Fibroblast of upper back skin (primary cell): ENCODE measurements around the gene HCN4.
A peak's percentile ranks its signal among the peaks of the same experiment; 100 is the strongest.

Experiments used
- DNase-seq: peaks from one replicate; pipeline ENCODE4 v3.0.0-alpha.2; 2013

The HCN4 gene

GRCh38 chr15:73344056-73344455 lies 24.7 kb downstream of the HCN4 start:
- peak; percentile 16 for DNase-seq

DNA sequence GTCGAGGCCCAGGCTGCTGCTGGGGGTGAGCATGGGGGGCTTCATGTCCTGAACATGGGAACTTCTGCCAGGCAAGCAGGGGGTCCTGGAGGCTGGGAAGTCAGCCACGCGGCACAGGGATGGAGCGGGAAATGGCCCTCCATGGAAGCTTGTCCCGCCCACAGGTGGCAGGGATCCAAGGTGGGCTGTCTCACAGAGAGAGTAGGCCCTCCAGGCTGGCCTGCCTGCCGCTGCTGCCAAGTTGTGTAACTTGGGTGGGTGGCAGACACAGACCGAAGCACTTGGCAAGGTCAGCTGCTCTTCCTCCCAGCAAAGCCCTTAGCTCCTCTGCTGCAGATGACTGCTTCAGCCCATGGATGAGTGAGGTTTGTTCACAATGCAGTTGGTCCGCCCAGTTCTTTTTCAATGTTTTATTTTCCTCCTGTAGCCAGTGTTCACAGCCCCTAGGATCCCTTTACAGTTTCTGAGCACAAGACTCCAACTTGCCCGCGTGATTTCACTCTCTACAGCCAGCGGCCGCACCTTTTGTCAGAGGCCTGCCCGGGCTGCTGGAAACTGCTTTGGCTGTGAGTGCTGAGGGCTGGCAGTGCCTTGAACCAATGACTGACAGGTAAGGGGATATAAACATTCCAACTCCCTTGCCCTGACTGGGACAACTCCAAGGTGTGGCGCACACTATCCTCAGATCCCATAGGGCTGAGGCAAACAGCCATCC lies 26.7 kb downstream of the HCN4 start:
- no peak for DNase-seq

- DNase-seq = no peak
These were observed 28.1 kb downstream of the HCN4 start for GRCh38 chr15:73340502-73341192.

GRCh38 chr15:73338606-73339374 lies 30.0 kb downstream of the HCN4 start:
- DNase-seq = no peak

DNA sequence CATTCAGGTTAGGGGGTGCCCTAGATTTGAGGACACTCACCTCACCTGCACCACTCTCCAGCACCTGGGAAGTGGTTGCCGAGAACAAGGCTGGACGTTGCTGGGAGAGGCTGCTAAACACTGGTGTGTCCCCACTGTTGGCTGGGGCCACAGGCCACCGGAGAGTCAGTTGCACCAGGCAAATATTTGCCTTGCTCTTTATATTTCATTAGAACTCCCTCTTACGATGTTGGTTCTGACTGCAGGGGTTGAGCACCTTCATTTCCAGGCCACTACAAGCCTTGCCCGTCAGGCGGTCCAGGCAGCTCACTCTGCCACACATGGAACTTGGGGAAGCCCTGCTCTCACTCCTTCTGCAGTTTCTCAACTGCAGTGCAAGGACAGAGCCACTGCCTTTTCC lies 30.7 kb downstream of the HCN4 start:
- DNase-seq = no peak

DNA sequence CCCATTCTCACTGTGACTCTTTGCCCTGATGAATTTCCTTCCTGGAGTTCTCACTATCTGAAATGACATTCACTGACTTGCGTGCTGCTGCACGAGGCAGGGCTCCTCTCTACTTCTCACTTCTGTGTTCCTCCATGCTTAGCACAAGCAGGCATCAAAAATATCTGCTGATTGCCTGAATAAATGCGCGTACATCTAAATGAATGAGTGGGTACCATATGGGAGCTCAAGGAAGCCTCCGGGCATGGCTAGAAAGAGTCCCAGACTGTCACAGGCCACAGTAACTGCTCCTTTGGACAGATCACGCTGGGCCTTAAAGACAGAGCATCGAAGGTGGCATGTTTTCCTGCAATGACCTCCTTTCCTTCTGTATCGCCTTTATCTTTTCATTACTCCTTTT lies 31.6 kb downstream of the HCN4 start:
- DNase-seq = no peak

- no peak for DNase-seq
These were observed 32.0 kb downstream of the HCN4 start for GRCh38 chr15:73336756-73337155.

GRCh38 chr15:73335471-73335870 lies 33.3 kb downstream of the HCN4 start:
- DNase-seq = no peak

- DNase-seq = no peak
These were observed 33.7 kb downstream of the HCN4 start for GRCh38 chr15:73335026-73335425.

DNA sequence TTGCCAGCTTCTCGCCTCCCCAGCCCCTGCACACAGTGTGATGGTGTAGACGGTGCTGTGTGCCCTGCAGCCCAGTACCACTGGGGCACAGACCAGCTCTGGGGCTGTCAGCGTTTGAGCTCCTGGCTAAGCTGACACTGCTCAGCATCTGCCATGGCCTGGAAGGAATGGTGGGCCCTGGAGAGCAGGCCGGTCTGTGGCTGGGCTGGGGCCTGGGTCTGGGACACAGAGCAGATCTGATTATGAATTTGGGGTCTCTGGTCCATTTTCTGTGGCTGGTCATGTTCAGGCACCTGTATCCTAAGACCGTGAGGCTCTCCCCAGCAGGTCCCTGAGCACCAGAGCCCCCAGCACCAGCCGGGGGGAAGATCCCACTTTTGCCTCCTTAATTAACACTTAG lies 34.7 kb downstream of the HCN4 start:
- DNase-seq = no peak

DNA sequence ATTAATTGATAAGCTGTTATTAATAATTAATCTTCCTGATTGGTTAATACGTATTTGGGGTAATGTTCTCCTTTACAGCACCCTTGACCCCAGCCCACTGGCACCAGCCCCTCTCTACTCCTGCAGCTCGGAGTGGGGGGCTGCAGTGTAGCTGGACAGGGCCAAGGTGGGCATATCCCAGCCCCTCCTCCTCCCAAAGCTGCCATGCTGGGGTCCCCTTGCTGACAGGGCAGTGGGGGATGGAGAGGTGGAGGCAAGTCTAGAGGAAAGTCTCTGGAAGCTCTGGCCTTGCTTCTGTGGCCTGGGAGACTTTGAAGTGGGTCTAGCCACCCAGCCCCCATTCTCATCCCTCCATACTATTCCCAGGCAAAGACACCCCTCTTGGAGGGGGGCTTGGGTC lies 35.8 kb downstream of the HCN4 start:
- no peak for DNase-seq

GRCh38 chr15:73331991-73332925 lies 36.5 kb downstream of the HCN4 start:
- DNase-seq = no peak

DNA sequence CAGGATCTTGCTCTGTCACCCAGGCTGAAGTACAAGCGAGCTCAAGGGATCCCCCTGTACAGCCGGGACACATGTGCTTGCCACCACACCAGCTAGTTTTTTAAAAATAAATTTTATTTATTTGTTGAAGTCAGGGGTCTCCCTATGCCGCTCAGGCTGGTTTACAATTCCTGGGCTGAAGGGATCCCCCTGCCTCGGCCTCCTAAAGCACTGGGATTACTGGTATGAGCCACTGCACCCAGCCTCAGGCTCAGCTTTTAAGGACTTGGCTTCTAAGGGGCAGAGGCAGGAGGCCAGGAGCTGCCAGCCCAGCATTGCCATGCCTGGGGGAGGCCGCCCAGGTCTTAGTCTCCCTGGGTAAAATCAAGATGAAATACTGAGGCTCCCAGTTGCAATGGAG lies 37.3 kb downstream of the HCN4 start:
- DNase-seq = no peak

- no peak for DNase-seq
These were observed 38.3 kb downstream of the HCN4 start for GRCh38 chr15:73330206-73331051.

DNA sequence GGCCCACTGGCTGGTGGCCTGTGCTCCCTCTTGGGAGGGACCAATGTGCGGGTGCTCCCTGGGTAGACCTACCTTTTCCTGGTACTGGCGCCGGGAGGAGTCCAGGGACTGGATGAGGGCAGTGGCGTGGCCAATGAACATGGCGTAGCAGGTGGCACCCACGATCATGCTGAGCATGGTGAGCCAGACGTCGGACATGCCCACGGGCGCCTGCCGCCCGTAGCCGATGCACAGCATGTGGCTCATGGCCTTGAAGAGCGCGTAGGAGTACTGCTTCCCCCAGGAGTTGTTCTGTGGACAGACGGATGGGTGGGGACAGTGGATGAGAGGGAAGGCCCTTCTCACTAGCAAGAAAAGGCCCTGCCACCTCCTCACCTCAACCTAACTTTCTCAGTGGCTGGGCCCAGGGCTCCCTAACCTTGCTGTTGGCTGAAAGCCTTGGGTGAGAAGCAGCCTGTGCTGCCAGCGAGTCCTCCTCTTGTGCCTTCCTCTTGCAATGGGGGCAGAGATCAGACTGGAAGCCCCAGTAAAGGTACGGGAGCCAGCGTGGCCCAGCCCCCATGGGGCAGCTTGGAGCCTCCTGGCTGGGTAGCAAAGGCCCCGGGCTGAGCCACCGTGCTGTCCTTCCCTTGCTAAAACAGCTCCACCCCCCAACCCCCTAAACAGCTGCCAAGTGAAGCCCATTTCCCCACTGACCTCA lies 39.1 kb downstream of the HCN4 start:
- no peak for DNase-seq

- DNase-seq = no peak
These were observed 39.8 kb downstream of the HCN4 start for GRCh38 chr15:73328981-73329380.

DNA sequence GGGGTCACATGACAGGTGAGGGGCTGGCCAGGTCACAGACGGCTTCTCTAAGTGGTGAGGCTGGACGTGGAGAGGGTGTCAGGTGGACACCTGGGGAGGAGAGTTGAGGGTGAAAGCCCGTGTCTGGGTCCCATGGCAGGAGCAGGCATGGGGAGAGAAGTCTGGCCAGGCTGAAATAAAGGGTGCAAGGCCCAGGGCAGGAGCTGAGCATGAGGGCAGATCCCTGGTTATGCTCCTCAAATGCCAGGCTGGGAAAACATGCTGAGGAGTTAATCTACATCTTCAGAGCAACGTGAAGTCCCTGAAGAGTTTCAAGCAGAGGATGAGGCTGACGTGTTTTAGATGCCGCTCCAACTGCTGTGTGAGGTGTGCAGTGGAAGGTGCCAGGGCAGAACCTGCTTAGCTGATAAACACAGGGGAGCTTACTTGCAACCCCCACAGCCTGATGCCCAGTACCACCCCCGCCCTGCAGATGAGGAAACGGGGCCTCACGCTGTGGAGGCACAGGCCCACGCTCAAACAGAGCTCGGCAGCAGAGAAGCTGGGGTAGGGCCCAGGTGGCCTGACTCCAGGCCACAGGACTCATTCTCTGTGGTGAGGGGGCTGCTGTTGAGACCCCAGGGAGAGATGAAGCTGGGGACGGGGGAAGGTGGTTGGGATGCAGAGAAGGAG lies 40.5 kb downstream of the HCN4 start:
- no peak for DNase-seq

GRCh38 chr15:73326157-73326556 lies 42.6 kb downstream of the HCN4 start:
- no peak for DNase-seq

- no peak for DNase-seq
These were observed 43.4 kb downstream of the HCN4 start for GRCh38 chr15:73325191-73325861.
